HG03097 (cell line): Measurements from ENCODE around the gene RERGL.
"Not testable (repeated sequence)": the region's sequence is repeated elsewhere in the genome, so short reads cannot be mapped to it uniquely, and the experiment has no call there.

Experiments used
- ATAC-seq: cut with Tn5 transposase; IDR thresholded peaks from one replicate; pipeline ENCODE4 v1.9.1; 2021; ENCODE audit not compliant: unreplicated experiment, low FRiP score

The RERGL gene, protein sequence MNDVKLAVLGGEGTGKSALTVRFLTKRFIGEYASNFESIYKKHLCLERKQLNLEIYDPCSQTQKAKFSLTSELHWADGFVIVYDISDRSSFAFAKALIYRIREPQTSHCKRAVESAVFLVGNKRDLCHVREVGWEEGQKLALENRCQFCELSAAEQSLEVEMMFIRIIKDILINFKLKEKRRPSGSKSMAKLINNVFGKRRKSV

GRCh38 chr12:18090093-18090492 is at the start of gene RERGL:
Gene RERGL (minus strand): TSS chr12:18090193. CDS start chr12:18090140, 53 bp downstream.
- no peak for ATAC-seq

DNA sequence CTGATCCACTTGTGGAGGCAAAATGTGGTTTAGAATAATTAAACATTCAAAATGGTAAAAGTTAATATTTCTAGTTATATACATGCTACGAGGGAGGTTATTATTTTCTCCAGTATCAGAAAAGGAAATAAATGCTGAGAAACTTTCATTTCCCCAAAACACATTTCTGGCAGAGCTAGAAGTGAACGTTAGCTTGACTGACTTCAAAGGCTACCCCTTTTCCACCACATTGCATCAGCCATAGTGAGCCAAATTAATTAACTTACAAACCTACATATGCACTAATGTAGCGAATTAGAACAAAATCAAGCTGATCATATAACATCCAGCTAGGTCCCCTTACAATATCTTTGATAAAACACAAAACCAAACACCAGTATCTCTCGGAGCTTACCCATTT is 49.3 kb upstream of the RERGL start:
- no peak for ATAC-seq

DNA sequence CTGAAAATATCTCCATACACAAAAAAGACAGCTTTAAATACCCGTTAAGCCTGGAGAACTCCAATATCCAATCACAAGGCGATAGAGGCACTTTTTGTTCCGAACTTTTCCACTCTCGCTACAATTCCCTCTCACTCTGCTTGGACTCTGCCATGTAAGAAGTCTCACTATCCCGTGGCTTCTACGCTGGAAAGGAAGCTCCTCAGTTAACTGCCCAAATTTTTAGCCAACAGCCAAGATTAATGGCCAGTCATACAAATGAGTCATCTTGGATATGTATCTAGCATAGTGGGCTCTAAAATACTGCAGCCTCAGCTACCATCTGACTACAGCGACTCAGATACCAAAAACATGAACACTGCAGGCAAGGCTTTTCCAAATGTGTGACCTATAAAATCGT is 45.5 kb upstream of the RERGL start:
- no peak for ATAC-seq

- no peak for ATAC-seq
These were observed 45.1 kb upstream of the RERGL start for GRCh38 chr12:18135086-18135485.

GRCh38 chr12:18130851-18131250 is 40.9 kb upstream of the RERGL start:
- ATAC-seq, result no peak

DNA sequence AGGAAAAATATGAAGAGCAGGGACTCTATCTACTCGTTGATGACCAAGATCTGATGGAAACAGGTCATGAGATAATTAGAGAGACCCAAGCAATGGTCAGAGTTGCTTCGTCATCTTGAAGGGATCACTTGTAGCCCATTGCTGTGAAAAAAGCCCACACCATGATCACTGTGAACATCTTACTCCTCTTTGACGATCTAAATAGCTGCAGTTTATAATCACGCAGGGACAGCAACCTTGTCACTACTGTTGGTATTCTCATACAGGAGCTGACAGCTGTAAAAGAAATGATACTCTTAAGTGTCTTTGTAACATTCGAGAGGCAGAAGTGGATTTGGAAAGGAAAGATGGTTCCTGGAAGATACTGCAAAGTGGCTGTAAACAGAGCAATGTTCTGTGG is 33.7 kb upstream of the RERGL start:
- no peak for ATAC-seq

GRCh38 chr12:18120899-18121298 is 30.9 kb upstream of the RERGL start:
- ATAC-seq, result no peak

- ATAC-seq, result no peak
These were observed 18.6 kb upstream of the RERGL start for GRCh38 chr12:18108611-18109010.

GRCh38 chr12:18103624-18104023 is 13.6 kb upstream of the RERGL start:
- ATAC-seq, result no peak

GRCh38 chr12:18101043-18101442 is 11.1 kb upstream of the RERGL start:
- no peak for ATAC-seq

DNA sequence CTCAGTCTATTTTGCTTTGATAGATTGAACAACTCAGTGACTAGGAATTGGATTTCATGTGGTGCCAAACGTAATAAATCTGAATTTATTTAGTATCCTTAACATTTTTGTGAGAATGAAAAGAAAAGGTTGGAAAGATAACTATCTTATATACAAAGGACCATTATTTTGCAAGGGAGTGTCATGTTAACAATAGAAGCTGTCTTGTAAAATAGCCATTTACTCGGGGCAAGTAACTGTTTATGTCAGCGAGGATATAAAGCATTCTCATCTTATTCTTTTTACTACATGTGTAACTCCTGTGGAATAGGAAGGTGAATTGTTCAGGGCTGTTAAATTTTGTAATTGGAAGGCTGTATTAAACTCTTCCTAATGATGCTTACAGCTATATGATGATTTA is 5.9 kb downstream of the RERGL start:
- no peak for ATAC-seq

- ATAC-seq, result no peak
These were observed 10.3 kb downstream of the RERGL start for GRCh38 chr12:18079541-18080246.

- ATAC-seq, result no peak
These were observed 16.0 kb downstream of the RERGL start for GRCh38 chr12:18074001-18074400.

GRCh38 chr12:18072723-18073122 is 17.3 kb downstream of the RERGL start:
- no peak for ATAC-seq

- ATAC-seq, result no peak
These were observed 18.7 kb downstream of the RERGL start for GRCh38 chr12:18071336-18071735.

GRCh38 chr12:18068355-18068754 is 21.6 kb downstream of the RERGL start:
- no peak for ATAC-seq

DNA sequence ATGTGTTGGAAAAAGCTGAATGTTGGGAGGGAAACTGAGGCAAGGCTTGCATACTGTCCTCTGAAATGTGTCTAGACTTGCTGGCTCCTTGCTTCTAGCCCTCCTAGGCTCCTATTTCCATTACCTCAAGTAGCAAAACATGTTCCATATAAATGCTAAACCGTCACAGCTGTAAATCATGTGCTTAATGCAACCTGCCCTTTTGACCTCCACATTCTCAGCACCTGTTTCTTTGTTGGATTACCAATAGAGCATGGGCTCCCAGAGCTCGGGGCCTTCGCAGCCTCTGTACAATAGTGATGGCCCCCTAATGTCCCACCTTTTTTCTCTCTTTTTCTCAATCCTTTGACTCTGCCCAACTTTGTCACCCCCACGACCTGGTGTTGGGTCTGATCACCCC is 23.3 kb downstream of the RERGL start:
- ATAC-seq, result no peak

DNA sequence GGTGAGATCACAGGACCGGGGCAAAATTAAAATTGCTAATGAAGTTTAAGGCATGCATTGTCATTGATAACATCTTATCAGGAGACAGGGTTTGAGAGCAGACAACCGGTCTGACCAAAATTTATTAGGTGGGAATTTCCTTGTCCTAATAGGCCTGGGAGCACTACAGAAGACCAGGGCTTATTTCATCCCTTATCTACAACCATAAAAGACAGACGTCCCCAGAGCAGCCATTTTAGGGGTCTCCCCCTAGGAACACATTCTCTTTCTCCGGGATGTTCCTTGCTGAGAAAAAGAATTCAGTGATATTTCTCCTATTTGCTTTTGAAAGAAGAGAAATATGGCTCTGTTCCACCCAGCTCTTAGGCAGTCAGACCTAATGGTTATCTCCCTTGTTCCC is 27.1 kb downstream of the RERGL start:
- not testable (repeated sequence) for ATAC-seq

GRCh38 chr12:18057051-18057450 is 32.9 kb downstream of the RERGL start:
- no peak for ATAC-seq

- ATAC-seq, result no peak
These were observed 34.9 kb downstream of the RERGL start for GRCh38 chr12:18054925-18055619.

DNA sequence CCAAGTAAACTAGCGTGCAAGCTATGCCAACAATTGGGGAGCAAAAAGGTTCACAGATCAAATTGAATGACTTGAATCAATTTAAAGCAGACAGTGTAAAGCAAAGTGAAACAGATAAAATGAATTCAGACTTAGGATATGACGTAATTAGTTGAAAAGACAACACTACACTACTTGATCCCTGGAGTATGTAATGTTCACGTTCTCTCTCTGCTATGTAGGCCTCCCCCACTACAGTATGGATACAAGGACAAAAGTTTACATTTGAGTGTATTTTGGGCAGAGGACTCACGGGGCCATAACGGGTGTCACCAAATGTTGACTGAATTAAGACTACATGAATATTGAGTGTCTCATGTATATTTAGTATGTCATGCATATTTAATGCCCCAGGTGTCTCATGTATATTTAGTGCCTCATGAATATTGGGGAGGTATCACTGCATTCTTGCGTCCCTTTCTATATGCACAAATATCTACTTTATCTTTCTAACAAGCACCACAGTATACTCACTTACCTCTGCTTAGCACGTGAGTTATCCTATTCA is 44.5 kb downstream of the RERGL start:
- ATAC-seq, result no peak
